WTC11 (cell line): ENCODE data around the gene PRKAG2.

Experiments
- ESRRA ChIP-seq: sonication (generic); formaldehyde crosslinking; IDR thresholded peaks from 2 replicates; pipeline ENCODE4 v1.8.1; 2022; ENCODE audit warnings: mild to moderate bottlenecking, missing genetic modification reagents, borderline replicate concordance
- NFE2L1 ChIP-seq: sonication (generic); formaldehyde crosslinking; IDR thresholded peaks from 2 replicates; pipeline ENCODE4 v1.8.1; 2023; ENCODE audit warnings: missing genetic modification reagents
- SOX15 ChIP-seq: fragments of 250-450 bp; sonication (Bioruptor Pico); IDR thresholded peaks from 2 replicates; pipeline ENCODE4 v1.9.0; 2021; ENCODE audit warnings: mild to moderate bottlenecking
- TF ChIP-seq, protein P1 (sequence below): fragments of 200-600 bp; IDR thresholded peaks from 2 replicates; pipeline ENCODE4 v1.8.0; 2022; ENCODE audit warnings: antibody characterized with exemption
- TF ChIP-seq, protein P2 (sequence below): sonication (generic); formaldehyde crosslinking; IDR thresholded peaks from 2 replicates; pipeline ENCODE4 v1.8.1; 2023; ENCODE audit warnings: mild to moderate bottlenecking, missing genetic modification reagents, moderate library complexity

DNA sequence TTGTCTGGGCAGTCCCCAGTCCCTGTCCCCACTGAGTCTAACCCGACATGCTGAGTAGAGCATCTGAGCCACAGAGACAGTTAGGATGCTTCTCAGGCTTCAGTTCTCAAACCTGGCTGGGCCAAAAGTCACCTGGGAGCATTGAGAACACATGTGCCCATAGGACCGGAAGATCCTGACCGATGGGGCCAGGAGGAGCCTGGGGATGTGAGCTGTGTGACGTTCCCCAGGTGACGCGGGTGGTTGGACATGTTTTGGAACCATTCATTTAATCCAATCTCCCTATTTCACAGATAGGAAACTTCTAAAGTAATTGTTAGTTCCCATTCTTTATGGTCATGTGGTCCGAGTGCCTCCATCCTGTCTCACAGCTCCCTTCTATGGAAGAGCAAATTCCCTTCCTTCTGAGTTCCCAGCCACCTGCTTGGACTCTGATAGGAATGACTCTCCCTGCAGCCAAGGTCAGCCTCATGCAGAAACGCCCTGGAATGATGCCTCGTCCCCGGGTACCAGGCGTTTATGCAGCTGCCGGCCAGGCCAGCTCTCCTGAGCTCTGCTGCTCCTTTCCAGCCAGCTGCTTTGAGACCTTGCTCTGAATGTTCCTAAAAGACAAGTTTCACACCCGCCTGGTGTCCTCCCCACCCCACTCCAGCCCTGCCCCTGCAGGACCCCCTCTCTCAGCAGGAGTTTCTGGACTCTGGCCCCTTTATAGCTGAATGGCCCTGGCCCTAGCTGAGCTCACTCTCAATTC is 190.7 kb downstream of the PRKAG2 start:
- no peak for TF ChIP-seq NFE2L1 (CRISPR knock-in tag)
- TF ChIP-seq, protein P1, sequence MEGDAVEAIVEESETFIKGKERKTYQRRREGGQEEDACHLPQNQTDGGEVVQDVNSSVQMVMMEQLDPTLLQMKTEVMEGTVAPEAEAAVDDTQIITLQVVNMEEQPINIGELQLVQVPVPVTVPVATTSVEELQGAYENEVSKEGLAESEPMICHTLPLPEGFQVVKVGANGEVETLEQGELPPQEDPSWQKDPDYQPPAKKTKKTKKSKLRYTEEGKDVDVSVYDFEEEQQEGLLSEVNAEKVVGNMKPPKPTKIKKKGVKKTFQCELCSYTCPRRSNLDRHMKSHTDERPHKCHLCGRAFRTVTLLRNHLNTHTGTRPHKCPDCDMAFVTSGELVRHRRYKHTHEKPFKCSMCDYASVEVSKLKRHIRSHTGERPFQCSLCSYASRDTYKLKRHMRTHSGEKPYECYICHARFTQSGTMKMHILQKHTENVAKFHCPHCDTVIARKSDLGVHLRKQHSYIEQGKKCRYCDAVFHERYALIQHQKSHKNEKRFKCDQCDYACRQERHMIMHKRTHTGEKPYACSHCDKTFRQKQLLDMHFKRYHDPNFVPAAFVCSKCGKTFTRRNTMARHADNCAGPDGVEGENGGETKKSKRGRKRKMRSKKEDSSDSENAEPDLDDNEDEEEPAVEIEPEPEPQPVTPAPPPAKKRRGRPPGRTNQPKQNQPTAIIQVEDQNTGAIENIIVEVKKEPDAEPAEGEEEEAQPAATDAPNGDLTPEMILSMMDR, result no peak
- no peak for TF ChIP-seq ESRRA (CRISPR knock-in tag)
- TF ChIP-seq SOX15 (CRISPR knock-in tag), result no peak
- TF ChIP-seq, protein P2, sequence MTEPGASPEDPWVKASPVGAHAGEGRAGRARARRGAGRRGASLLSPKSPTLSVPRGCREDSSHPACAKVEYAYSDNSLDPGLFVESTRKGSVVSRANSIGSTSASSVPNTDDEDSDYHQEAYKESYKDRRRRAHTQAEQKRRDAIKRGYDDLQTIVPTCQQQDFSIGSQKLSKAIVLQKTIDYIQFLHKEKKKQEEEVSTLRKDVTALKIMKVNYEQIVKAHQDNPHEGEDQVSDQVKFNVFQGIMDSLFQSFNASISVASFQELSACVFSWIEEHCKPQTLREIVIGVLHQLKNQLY (CRISPR knock-in tag), result no peak
